NCI-H1092 treated with DMSO at 0.1 percent for 48 hours (cell line): Measurements from ENCODE around the gene CXXC5.
A peak's percentile ranks its signal among the peaks of the same experiment; 100 is the strongest.
"Not testable (repeated sequence)": the region's sequence is repeated elsewhere in the genome, so short reads cannot be mapped to it uniquely, and the experiment has no call there.

Experiments
- DNase-seq: peaks from one replicate; lab custom pipeline; 2025; lab: John Stamatoyannopoulos, UW

CXXC5 gene

DNA sequence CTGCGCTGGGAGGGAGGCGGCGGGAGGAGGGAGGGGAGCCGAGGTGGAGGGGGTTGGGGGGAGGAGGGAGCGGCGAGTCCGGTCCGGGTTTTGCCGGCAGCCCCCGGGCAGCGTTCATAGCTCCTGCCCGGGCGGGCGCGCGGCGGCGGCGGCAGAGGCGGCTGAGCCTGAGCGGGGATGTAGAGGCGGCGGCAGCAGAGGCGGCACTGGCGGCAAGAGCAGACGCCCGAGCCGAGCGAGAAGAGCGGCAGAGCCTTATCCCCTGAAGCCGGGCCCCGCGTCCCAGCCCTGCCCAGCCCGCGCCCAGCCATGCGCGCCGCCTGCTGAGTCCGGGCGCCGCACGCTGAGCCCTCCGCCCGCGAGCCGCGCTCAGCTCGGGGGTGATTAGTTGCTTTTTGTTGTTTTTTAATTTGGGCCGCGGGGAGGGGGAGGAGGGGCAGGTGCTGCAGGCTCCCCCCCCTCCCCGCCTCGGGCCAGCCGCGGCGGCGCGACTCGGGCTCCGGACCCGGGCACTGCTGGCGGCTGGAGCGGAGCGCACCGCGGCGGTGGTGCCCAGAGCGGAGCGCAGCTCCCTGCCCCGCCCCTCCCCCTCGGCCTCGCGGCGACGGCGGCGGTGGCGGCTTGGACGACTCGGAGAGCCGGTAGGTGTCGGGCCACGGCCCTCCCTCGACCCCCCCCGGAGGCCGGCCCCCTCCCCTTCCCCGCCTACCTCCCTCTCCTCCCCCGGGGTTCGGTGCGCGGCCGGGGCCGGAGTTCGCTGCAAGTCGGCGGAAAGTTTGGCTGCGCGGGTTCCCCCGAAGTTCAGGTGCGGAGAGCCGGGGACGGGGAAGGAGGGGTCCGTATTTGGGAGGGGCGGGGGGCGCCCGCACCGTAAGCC, at the start of gene CXXC5:
TSS of gene CXXC5 (plus strand) at position 145 of the 877 bp plus-strand sequence. CDS start 32,175 bp downstream, outside the sequence.
- DNase-seq = peak; percentile 70

DNA sequence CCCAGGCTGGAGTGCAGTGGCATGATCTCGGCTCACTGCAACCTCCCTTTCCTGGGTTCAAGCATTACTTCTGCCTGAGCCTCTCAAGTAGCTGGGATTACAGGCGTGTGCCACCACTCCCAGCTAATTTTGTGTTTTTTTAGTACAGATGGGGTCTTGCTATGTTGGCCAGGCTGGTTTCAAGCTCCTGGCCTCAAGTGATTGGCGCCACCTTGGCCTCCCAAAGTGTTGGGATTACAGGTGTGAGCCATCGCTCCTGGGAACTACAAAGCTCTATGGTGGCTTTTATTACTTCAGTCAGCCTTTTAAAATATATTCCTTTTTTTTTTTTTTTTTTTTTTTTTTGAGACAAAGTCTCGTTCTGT, 49.6 kb upstream of the CXXC5 start:
- not testable (repeated sequence) for DNase-seq

- DNase-seq = no peak
Measured at GRCh38 chr5:139600336-139600949, 47.7 kb upstream of the CXXC5 start.

- no peak for DNase-seq
Measured at GRCh38 chr5:139601429-139601828, 46.7 kb upstream of the CXXC5 start.

DNA sequence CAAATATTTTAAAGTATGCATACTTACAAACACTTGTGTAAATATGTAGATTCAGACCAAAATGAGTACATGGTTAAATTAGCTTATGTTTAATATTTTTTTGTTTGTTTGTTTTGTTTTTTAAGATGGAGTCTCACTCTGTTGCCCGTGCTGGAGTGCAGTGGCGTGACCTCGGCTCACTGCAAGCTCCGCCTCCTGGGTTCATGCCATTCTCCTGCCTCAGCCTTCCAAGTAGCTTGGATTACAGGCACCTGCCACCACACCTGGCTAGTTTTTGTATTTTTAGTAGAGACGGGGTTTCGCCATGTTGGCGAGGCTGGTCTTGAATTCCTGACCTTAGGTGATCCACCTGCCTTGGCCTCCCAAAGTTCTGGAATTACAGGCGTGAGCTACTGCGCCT, 46.2 kb upstream of the CXXC5 start:
- not testable (repeated sequence) for DNase-seq

DNA sequence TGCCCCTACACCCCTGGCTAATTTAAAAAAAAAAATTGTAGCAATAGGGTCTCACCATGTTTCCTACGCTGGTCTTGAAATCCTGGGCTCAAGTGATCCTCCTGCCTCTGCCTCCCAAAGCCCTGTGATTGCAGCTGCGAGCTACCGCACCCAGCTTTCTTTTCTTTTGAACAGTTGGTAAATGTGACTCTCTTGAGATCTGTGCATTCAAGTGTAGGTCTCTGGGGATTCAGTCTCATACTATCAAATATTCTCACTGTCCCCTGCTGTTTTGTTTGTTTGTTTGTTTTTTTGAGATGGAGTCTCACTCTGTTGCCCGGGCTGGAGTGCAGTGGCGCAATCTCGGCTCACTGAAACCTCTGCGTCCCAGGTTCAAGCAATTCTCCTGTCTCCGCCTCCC, 42.3 kb upstream of the CXXC5 start:
- DNase-seq = no peak

DNA sequence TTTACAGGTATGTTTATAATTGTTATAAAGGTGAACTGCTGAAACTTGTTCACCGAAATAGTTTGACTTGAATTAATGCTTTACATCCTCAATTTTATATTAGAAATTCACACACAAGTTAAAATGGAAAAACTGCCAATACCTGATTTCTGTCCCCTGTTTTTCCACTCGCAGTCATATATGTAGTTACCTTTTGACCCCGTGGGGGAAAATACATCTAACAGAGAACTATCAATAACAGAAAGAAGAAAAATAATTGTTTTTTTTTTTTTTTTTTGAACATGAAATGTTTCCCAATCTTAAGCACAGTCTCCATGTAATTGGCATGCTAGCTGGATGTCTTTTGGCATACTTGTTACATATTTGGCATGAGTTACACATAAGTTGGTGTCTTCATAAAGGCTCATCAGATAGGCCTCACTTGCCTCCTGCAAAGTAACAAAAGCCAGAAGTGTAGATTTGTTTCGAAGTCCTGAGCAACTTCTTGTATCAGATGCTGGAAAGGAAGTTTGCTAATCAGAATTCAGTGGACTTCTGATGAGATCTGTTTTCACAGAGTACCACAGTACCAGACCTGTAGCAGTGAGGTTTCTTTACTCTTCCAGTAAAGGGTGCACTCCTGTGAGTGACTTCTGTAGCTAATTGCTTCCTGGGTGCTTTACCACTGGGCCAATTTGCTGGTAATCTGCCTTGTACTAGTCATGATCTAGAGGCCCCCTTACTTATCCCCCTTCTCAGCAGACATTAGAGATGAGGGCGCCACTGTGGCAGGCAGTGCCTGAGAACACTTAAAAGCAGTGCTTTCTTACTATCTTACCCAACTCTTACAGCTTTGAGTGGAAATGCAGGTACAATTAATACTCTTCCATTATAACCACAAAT, 36.2 kb upstream of the CXXC5 start:
- no peak for DNase-seq

- no peak for DNase-seq
Measured at GRCh38 chr5:139619861-139620260, 28.3 kb upstream of the CXXC5 start.

DNA sequence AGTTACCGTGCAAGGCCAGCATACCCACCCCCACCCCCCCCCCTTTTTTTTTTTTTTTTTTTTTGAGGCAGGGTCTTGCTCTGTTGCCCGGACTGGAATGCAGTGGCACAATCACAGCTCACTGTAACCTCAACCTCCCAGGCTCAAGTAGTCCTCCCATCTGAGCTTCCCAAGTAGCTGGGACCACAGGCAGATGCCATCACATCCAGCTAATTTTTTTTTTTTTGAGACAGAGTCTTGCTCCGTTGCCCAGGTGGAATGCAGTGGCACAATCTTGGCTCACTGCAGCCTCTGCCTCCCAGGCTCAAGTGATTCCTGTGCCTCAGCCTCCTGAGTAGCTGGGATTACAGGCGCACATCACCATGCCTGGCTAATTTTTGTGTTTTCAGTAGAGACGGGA, 22.8 kb upstream of the CXXC5 start:
- DNase-seq = not testable (repeated sequence)

GRCh38 chr5:139630855-139631254, 17.3 kb upstream of the CXXC5 start:
- DNase-seq = no peak

DNA sequence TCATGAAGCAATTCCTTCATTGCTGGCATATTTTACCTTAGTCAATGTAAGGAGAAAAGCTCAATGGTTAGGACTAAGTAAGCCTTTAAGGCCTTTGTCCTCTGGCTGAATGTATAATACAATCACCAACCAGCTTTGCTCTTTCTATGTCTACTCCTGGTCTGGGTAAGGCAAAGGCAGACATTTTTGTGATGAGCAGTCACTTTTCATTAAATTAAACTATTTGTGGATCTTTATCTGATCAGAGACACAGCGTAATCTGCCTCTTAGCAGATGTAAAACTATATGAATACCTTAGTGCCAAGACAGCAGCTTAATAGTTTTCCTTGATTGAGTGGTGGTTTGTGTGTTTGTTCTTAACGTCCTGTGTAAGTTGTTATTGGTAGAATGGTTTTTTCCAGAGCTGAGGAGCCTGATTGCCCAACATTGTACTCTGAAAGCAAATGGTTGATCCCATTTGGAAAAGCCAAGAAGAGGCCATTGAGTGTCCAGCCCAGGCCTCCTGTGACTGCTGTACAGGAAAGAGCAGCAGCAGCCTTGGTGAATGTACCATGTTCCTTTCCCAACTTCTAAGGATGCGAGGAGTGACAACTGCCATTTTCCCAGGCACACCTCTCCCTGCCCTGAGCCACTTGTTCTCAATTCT, 16.5 kb upstream of the CXXC5 start:
- DNase-seq = no peak

GRCh38 chr5:139633295-139634027, 14.7 kb upstream of the CXXC5 start:
- peak; percentile 78 for DNase-seq

GRCh38 chr5:139634028-139634325, 14.2 kb upstream of the CXXC5 start:
- DNase-seq = no peak

GRCh38 chr5:139634541-139634940, 13.6 kb upstream of the CXXC5 start:
- no peak for DNase-seq

DNA sequence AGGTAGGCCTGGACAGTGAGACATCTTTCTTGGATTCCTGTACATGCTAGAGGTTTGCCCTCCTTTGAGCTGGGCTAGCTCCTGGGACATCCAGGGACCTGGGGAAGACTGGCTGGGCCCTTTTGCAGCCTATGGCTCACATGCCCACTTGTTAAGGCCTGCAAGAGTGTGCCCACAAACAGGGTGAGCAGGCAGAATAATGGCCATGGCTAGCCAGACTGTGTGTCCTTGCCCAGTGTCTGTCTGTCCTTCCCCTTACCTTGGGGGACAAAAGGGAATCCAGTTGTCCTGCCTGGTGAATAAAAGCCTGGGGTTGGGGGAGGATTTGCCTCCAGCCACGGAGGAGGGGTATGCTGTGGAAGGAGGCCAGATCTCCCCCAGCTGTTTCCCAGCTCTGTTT, 13.0 kb upstream of the CXXC5 start:
- DNase-seq = no peak

GRCh38 chr5:139635606-139636206, 12.4 kb upstream of the CXXC5 start:
- peak; percentile 65 for DNase-seq

DNA sequence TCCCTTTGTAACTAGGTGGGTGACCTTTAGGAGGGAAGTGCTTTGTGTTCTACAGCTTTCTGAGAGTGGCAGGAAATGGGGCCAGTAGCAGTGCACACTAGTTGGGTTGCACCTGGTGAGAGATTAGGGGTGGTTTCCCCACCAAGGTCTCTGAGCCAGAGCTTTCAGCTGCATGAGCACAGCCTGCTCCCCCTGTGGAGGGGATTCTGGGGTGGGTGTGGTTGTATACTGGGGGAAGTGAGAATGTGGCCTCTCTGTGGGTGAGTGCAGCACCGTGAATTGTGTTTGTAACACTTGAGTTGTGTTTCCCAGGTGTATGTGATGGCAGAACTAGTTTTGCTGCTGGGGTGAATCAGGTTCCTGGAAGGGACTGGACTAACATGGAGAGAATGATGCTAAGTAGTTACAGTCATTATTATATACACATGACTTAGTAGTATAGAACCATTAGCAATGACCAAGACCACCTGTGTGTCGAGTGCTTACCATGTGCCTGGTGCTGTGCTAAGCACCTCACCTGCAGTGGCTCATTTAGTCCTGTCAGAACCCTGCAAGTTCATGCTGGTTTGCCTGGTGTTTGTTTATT, 11.8 kb upstream of the CXXC5 start:
- DNase-seq = peak; percentile 48

DNA sequence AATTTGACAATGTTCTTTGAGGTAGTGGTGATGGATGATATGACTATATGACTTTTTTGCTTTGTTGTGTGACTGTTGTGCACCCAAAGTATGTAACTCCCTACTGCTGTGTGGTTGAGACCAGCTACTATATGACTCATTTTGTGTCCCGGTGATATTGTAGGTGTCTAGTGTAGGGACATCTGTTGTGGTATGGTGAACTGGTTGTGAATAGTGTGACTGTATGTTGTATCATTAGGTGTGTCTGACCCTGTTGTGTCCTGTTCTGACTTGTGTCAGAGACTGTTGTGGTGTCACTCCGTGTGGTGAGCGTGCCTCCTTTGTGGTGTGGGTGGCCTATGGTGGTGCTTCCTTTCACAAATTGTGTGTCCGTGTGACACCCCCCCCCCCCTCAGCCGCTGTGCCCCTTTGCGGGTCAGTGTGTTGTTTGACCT, 11.2 kb upstream of the CXXC5 start:
- DNase-seq = no peak

DNA sequence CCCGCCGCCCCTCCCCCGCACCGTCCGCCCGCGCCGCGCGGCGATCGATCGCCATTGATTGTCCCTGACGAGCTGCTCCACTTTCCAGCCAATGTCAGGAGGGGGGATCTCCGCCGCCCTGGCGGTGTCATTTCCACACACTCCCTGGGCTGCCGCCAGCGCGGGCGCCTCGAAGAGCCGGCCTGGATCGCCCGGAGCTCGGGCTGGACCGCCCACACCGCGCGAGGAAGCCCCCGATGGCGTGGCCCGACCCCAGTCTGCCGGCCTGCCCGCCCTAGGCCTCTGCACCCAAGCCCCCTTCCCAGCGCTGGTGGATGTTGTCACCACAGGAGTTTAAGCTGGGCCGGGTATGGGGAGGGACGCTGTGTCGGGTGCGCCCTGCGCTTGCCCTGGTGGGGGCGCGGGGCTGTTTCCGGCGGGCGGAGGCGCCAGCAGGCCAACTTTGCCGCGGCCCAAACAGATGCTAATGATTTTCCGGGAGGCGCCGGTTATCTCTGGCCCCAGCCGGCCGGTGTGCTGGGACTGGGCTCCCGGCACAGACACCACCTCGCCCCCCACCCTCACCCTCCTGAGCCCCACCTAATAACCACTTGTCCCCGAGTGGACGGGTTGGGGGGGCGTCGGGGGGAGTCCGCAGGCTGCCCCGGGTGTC, 10.6 kb upstream of the CXXC5 start:
- peak; percentile 63 for DNase-seq

GRCh38 chr5:139638090-139638735, 9.9 kb upstream of the CXXC5 start:
- peak; percentile 42 for DNase-seq
